B cell (primary cell): Measurements from ENCODE around the gene ATRNL1. TPM values are rescaled to one million over a fixed set of nuclear protein-coding genes. Genes with fewer than 3 reads are reported as not detected.

Experiments
- ATAC-seq: fragments of 200-7000 bp; cut with Tn5 transposase; one replicate; pipeline ENCODE4 v1.10.0; 2021; ENCODE audit warnings: low read depth, mild to moderate bottlenecking, moderate number of reproducible peaks, moderate library complexity
- CTCF ChIA-PET: fragments of 350-600 bp; sonication (Branson Sonifier 250); formaldehyde crosslinking; loops from one replicate; lab custom pipeline; 2021; ENCODE audit warnings: antibody characterized with exemption, inconsistent platforms; lab: Charles Lee
- POLR2A ChIA-PET: fragments of 350-600 bp; sonication (Branson Sonifier 250); formaldehyde crosslinking; loops from one replicate; lab custom pipeline; 2021; ENCODE audit warnings: antibody characterized with exemption; lab: Charles Lee
- DNase-seq: peaks from one replicate; pipeline ENCODE4 v3.0.0; 2013
- H2AFZ ChIP-seq: 2 replicates; pipeline ENCODE4 v1.6.1; 2012; ENCODE audit warnings: mild to moderate bottlenecking, low read depth, low read length; ENCODE audit not compliant: insufficient read depth, poor library complexity, severe bottlenecking
- H3K27ac ChIP-seq, 2 donors: 1 replicate in 1 of 2; 2 replicates in 1 of 2; pipeline ENCODE4 v1.5.1; 2012 to 2013; ENCODE audit warnings: low read length in 2 of 2, mild to moderate bottlenecking in 2 of 2, moderate library complexity in 1 of 2
- H3K27me3 ChIP-seq, 4 experiments: fragments of 200-600 bp in 1 of 4; sonication (generic) in 1 of 4; replicated peaks in 1 of 4; 1 replicate in 2 of 4; 2 replicates in 2 of 4; pipeline versions ENCODE4 v1.6.1 to v1.7.0; 2013 to 2016; ENCODE audit warnings: low read length in 3 of 4, mild to moderate bottlenecking in 2 of 4, mixed read lengths in 1 of 4, moderate library complexity in 1 of 4; ENCODE audit not compliant: insufficient read depth in 4 of 4, control insufficient read depth in 3 of 4; ENCODE audit errors: control extremely low read depth in 1 of 4
- H3K36me3 ChIP-seq, 2 experiments: replicated peaks in 1 of 2; 1 replicate in 1 of 2; 2 replicates in 1 of 2; pipeline versions ENCODE4 v1.6.1 to v1.7.1; 2013; ENCODE audit warnings: low read length in 1 of 2; ENCODE audit not compliant: insufficient read depth in 2 of 2, control insufficient read depth in 1 of 2; ENCODE audit errors: control extremely low read depth in 1 of 2, extremely low read depth in 1 of 2
- H3K4me1 ChIP-seq, 2 donors: fragments of 200-600 bp in 1 of 2; sonication (generic) in 1 of 2; 1 replicate in 1 of 2; 2 replicates in 1 of 2; pipeline versions ENCODE4 v1.5.1 to v1.6.1; 2013 to 2017; ENCODE audit warnings: low read length in 2 of 2; ENCODE audit not compliant: control insufficient read depth in 2 of 2, insufficient read depth in 2 of 2
- H3K4me2 ChIP-seq: replicated peaks from 2 replicates; pipeline ENCODE3; 2012; ENCODE audit warnings: mild to moderate bottlenecking, low read depth, low read length; ENCODE audit not compliant: poor library complexity, severe bottlenecking
- H3K4me3 ChIP-seq, 5 experiments: fragments of 200-600 bp in 1 of 5; sonication (generic) in 1 of 5; 1 replicate in 3 of 5; 2 replicates in 2 of 5; pipeline versions ENCODE4 v1.5.1 to v1.7.0; 2011 to 2016; ENCODE audit warnings: low read length in 4 of 5, mild to moderate bottlenecking in 4 of 5, low read depth in 2 of 5, control low read depth in 1 of 5, moderate library complexity in 1 of 5; ENCODE audit not compliant: insufficient read depth in 1 of 5; ENCODE audit errors: control extremely low read depth in 1 of 5, extremely low read depth in 1 of 5
- H3K79me2 ChIP-seq: fragments of 200-600 bp; sonication (generic); one replicate; pipeline ENCODE4 v1.6.0; 2016; ENCODE audit warnings: low read length; ENCODE audit not compliant: control insufficient read depth, insufficient read depth
- H3K9ac ChIP-seq: fragments of 200-600 bp; sonication (generic); 2 replicates; pipeline ENCODE4 v1.6.1; 2017; ENCODE audit warnings: mild to moderate bottlenecking, low read length, moderate library complexity
- H3K9me3 ChIP-seq, 3 donors: one replicate each; pipeline versions ENCODE4 v1.6.1 to v1.7.1; 2013; ENCODE audit warnings: low read length in 2 of 3; ENCODE audit not compliant: control insufficient read depth in 2 of 3, insufficient read depth in 1 of 3; ENCODE audit errors: control extremely low read depth in 1 of 3
- H4K20me1 ChIP-seq: 2 replicates; pipeline ENCODE4 v1.6.0; 2012; ENCODE audit warnings: mild to moderate bottlenecking, low read length; ENCODE audit not compliant: insufficient read depth, control insufficient read depth, poor library complexity, severe bottlenecking
- H3K27ac Mint-ChIP-seq: one replicate; pipeline ENCODE4 v1.8.0; 2021; ENCODE audit warnings: mixed read lengths
- H3K27me3 Mint-ChIP-seq: one replicate; pipeline ENCODE4 v1.8.0; 2021; ENCODE audit warnings: mixed read lengths
- H3K4me1 Mint-ChIP-seq: one replicate; pipeline ENCODE4 v1.8.0; 2021; ENCODE audit warnings: mixed read lengths
- H3K4me3 Mint-ChIP-seq: one replicate; pipeline ENCODE4 v1.8.0; 2021; ENCODE audit warnings: mixed read lengths
- H3K9me3 Mint-ChIP-seq: one replicate; pipeline ENCODE4 v1.8.0; 2022; ENCODE audit warnings: mixed read lengths; ENCODE audit not compliant: insufficient read depth
- EZH2 ChIP-seq: IDR thresholded peaks from 2 replicates; pipeline ENCODE4 v1.6.1; 2012; ENCODE audit warnings: borderline replicate concordance, low read depth, mild to moderate bottlenecking, moderate library complexity, low read length; ENCODE audit not compliant: insufficient read depth, poor library complexity, severe bottlenecking
- WGBS: methylation state at CpG from one replicate; pipeline ENCODE4 v1.1.5; 2013; ENCODE audit warnings: missing lambda C conversion rate; ENCODE audit not compliant: insufficient coverage; 5-methylcytosine and 5-hydroxymethylcytosine counted together
- intact Hi-C: fragments of 100-400 bp; cut with micrococcal nuclease; formaldehyde crosslinking; loops from one replicate; pipeline ENCODE4 v1.10.0; 2022
- polyA plus RNA-seq: library from polyadenylated mRNA; depleted of rRNA; stranded (reverse); fragments of >200 nt; gene quantifications from 2 replicates; pipeline ENCODE4 v1.2.3, GENCODE V29; 2012
- total RNA-seq, 2 donors: library from RNA; stranded (reverse); fragments of 120-200 nt in 1 of 2; gene quantifications; 1 replicate in 1 of 2; 2 replicates in 1 of 2; pipeline versions ENCODE4 v1.2.3 to v1.2.4, GENCODE V29; 2013 to 2022
- TF ChIP-seq, protein P1 (sequence below): fragments of 200-600 bp; IDR thresholded peaks from one replicate; pipeline ENCODE4 v1.8.0; 2022; ENCODE audit warnings: antibody characterized with exemption, mild to moderate bottlenecking

The ATRNL1 gene
- total and polyA plus RNA-seq, 2 donors (not counting 1 experiment from before 2014, with no cell fraction given) = 0.24 to 2.2 TPM

DNA sequence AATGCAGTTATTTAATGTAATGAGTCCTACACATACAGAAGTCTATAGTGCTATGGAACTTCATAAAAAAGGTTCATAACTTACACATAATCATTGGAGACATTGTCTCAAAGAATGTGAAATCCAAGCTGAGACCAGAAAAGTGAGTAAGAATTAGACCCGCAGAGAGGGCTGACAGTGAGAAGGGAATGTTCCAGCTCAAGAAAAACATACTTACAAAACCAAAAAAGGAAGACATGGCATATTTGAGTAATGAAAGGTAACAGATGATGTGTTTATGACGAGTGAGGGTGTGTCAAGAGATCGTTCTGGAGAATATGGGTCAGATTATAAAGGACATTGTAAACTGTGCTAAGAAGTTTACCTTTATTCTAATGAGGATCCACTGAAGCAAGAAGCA is 566.5 kb downstream of the ATRNL1 start:
- H4K20me1 ChIP-seq = no peaks in the 10 kb centered on the region
- ChIA-PET POLR2A (no interaction called here), CTCF (no interaction called here)
- Mint-ChIP-seq H3K4me3 (no peak overlapping the region), H3K9me3 (no peaks in the 10 kb centered on the region), H3K4me1 (no peaks in the 10 kb centered on the region), H3K27me3 (no peaks in the 10 kb centered on the region), H3K27ac (no peak overlapping the region)
- ATAC-seq (no peak), DNase-seq (no peak)
- H3K4me1 ChIP-seq = no peaks in the 10 kb centered on the region
- no peak overlapping the region for H3K4me2 ChIP-seq
- intact Hi-C loops = no loop called here
- H3K9me3 ChIP-seq = no peaks in the 10 kb centered on the region
- H3K27ac ChIP-seq = no peak overlapping the region
- no peak overlapping the region for H3K4me3 ChIP-seq
- H3K27me3 ChIP-seq = no peaks in the 10 kb centered on the region
- no peaks in the 10 kb centered on the region for H3K36me3 ChIP-seq
- H3K9ac ChIP-seq = no peak overlapping the region
- no peak for TF ChIP-seq EZH2
- TF ChIP-seq, protein P1, sequence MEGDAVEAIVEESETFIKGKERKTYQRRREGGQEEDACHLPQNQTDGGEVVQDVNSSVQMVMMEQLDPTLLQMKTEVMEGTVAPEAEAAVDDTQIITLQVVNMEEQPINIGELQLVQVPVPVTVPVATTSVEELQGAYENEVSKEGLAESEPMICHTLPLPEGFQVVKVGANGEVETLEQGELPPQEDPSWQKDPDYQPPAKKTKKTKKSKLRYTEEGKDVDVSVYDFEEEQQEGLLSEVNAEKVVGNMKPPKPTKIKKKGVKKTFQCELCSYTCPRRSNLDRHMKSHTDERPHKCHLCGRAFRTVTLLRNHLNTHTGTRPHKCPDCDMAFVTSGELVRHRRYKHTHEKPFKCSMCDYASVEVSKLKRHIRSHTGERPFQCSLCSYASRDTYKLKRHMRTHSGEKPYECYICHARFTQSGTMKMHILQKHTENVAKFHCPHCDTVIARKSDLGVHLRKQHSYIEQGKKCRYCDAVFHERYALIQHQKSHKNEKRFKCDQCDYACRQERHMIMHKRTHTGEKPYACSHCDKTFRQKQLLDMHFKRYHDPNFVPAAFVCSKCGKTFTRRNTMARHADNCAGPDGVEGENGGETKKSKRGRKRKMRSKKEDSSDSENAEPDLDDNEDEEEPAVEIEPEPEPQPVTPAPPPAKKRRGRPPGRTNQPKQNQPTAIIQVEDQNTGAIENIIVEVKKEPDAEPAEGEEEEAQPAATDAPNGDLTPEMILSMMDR = no peak
- H2AFZ ChIP-seq = no peak overlapping the region
- WGBS = 85% methylated on average over 2 of the region's 3 CpGs
- H3K79me2 ChIP-seq = no peaks in the 10 kb centered on the region

DNA sequence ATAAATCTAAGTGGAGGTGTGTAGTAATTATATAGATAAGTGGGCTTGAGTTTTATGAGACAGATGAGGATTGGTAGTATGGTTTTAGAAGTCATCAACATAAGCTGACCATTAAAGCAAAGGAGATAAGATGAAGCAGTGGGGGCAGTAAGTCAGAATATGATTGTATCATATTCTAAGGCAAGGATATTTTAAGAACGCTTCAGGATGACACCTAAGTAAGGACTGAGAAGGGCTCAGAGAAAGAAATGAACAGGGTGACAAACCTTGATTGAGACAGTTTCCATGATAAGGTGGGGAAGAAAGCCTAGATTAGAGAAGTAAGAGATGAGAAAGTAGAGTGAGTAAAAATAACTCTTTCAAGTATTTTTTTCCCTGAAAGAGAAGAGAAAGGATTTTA is 567.2 kb downstream of the ATRNL1 start:
- ATAC-seq (no peak), DNase-seq (no peak)
- WGBS = 78% methylated on average over 1 of the region's 1 CpG
- no peaks in the 10 kb centered on the region for H3K4me1 Mint-ChIP-seq
- Histone ChIP-seq H3K27ac (no peak overlapping the region), H3K9me3 (no peaks in the 10 kb centered on the region), H3K9ac (no peak overlapping the region), H3K79me2 (no peaks in the 10 kb centered on the region), H2AFZ (no peak overlapping the region), H3K4me3 (no peak overlapping the region), H3K4me2 (no peak overlapping the region), H3K36me3 (no peaks in the 10 kb centered on the region), H4K20me1 (no peaks in the 10 kb centered on the region), H3K4me1 (no peaks in the 10 kb centered on the region), H3K27me3 (no peaks in the 10 kb centered on the region)
- CTCF ChIA-PET = no interaction called here
- H3K27me3 Mint-ChIP-seq = no peaks in the 10 kb centered on the region
- no peak overlapping the region for H3K4me3 Mint-ChIP-seq
- no peak for TF ChIP-seq EZH2
- H3K27ac Mint-ChIP-seq = no peak overlapping the region
- intact Hi-C loops = no loop called here
- POLR2A ChIA-PET = no interaction called here
- no peaks in the 10 kb centered on the region for H3K9me3 Mint-ChIP-seq
